ENCODE results near the gene IL17RD.

The IL17RD gene

GRCh38 chr3:57158813-57159738, 6.1 kb downstream of the IL17RD start:
- peak; percentile 27 for DNase-seq

- no peak for DNase-seq
These were observed 6.8 kb downstream of the IL17RD start for GRCh38 chr3:57158325-57158724.

GRCh38 chr3:57157545-57157944, 7.6 kb downstream of the IL17RD start:
- DNase-seq = no peak

GRCh38 chr3:57155310-57155643, 9.9 kb downstream of the IL17RD start:
- DNase-seq = no peak

- no peak for DNase-seq
These were observed 10.5 kb downstream of the IL17RD start for GRCh38 chr3:57154470-57155309.

- DNase-seq = no peak
These were observed 12.7 kb downstream of the IL17RD start for GRCh38 chr3:57152151-57153143.

- no peak for DNase-seq
These were observed 13.4 kb downstream of the IL17RD start for GRCh38 chr3:57151749-57152148.

- no peak for DNase-seq
These were observed 14.1 kb downstream of the IL17RD start for GRCh38 chr3:57151021-57151449.

- no peak for DNase-seq
These were observed 15.0 kb downstream of the IL17RD start for GRCh38 chr3:57150113-57150581.

- DNase-seq = no peak
These were observed 18.1 kb downstream of the IL17RD start for GRCh38 chr3:57147071-57147470.

GRCh38 chr3:57145852-57146251, 19.3 kb downstream of the IL17RD start:
- no peak for DNase-seq

- no peak for DNase-seq
These were observed 20.2 kb downstream of the IL17RD start for GRCh38 chr3:57144952-57145351.

- no peak for DNase-seq
These were observed 21.2 kb downstream of the IL17RD start for GRCh38 chr3:57143886-57144459.

- DNase-seq = no peak
These were observed 22.8 kb downstream of the IL17RD start for GRCh38 chr3:57142411-57142723.

- no peak for DNase-seq
These were observed 23.3 kb downstream of the IL17RD start for GRCh38 chr3:57141719-57142410.

GRCh38 chr3:57140894-57141293, 24.3 kb downstream of the IL17RD start:
- no peak for DNase-seq

GRCh38 chr3:57135964-57136719, 29.0 kb downstream of the IL17RD start:
- no peak for DNase-seq

GRCh38 chr3:57133157-57133556, 32.0 kb downstream of the IL17RD start:
- DNase-seq = no peak

GRCh38 chr3:57132674-57133073, 32.5 kb downstream of the IL17RD start:
- DNase-seq = no peak

- no peak for DNase-seq
These were observed 34.0 kb downstream of the IL17RD start for GRCh38 chr3:57131210-57131588.

All from activated CD4-positive, alpha-beta T cell treated with anti-CD3 and anti-CD28 coated beads, Interleukin-2, Interleukin-6, amounts not matched to agents 100 ng/mL and 50 ng/mL, durations not matched to agents 16 hours and 8 hours (primary cell).